HepG2 (cell line): ENCODE results near the gene IL17RC. TPM values are rescaled to one million over a fixed set of nuclear protein-coding genes. Genes with fewer than 3 reads are reported as not detected.
A peak's percentile ranks its signal among the peaks of the same experiment; 100 is the strongest.

ENCODE experiments used
- CCDC6 ChIP-seq: sonication (generic); formaldehyde crosslinking; IDR thresholded peaks from 2 replicates; pipeline ENCODE4 v1.8.1; 2022; ENCODE audit warnings: mild to moderate bottlenecking, missing genetic modification reagents, moderate library complexity
- MED13 ChIP-seq: sonication (generic); formaldehyde crosslinking; IDR thresholded peaks from 2 replicates; pipeline ENCODE4 v1.5.0; 2020; ENCODE audit warnings: missing genetic modification reagents
- PHB2 ChIP-seq: fragments of 450-650 bp; IDR thresholded peaks from 2 replicates; pipeline ENCODE4 v1.6.1; 2018; ENCODE audit not compliant: partially characterized antibody
- POLR2G ChIP-seq: fragments of 200-400 bp; formaldehyde crosslinking; IDR thresholded peaks from 2 replicates; pipeline ENCODE4 v1.6.1; 2018; ENCODE audit warnings: mild to moderate bottlenecking, low read depth, low read length, moderate library complexity
- RFX3 ChIP-seq: IDR thresholded peaks from 2 replicates; pipeline ENCODE4 v1.6.1; 2016; ENCODE audit warnings: missing biosample characterization, missing genetic modification reagents
- SYNCRIP ChIP-seq: fragments of 200-400 bp; formaldehyde crosslinking; IDR thresholded peaks from 2 replicates; pipeline ENCODE4 v1.6.1; 2018; ENCODE audit warnings: mild to moderate bottlenecking, low read depth, low read length; ENCODE audit not compliant: insufficient read depth
- TBX2 ChIP-seq: sonication (generic); formaldehyde crosslinking; IDR thresholded peaks from 2 replicates; pipeline ENCODE4 v1.5.0; 2020; ENCODE audit warnings: missing genetic modification reagents, mild to moderate bottlenecking, borderline replicate concordance
- TOE1 ChIP-seq: sonication (generic); formaldehyde crosslinking; IDR thresholded peaks from 2 replicates; pipeline ENCODE4 v1.4.0; 2020; ENCODE audit warnings: mild to moderate bottlenecking, missing genetic modification reagents
- ZNF143 ChIP-seq: sonication (generic); formaldehyde crosslinking; IDR thresholded peaks from 2 replicates; pipeline ENCODE4 v1.4.0; 2020; ENCODE audit warnings: missing genetic modification reagents
- ZNF253 ChIP-seq: sonication (generic); formaldehyde crosslinking; IDR thresholded peaks from 2 replicates; pipeline ENCODE4 v1.8.0; 2022; ENCODE audit warnings: mild to moderate bottlenecking, missing genetic modification reagents, borderline replicate concordance
- ZNF572 ChIP-seq: sonication (generic); formaldehyde crosslinking; IDR thresholded peaks from 2 replicates; pipeline ENCODE4 v1.5.1; 2020; ENCODE audit warnings: mild to moderate bottlenecking, missing genetic modification reagents
- ZSCAN21 ChIP-seq: sonication (generic); formaldehyde crosslinking; IDR thresholded peaks from 2 replicates; pipeline ENCODE4 v1.8.0; 2022; ENCODE audit warnings: mild to moderate bottlenecking, missing genetic modification reagents, moderate library complexity, borderline replicate concordance
- polyA plus RNA-seq, 8 experiments: library from polyadenylated mRNA; depleted of rRNA in 3 of 8; stranded (reverse) in 7 of 8; unstranded in 1 of 8; fragments of >200 nt; fragmentation: Illumina TruSeq in 4 of 8; extraction: Trizol in 4 of 8; gene quantifications; 2 replicates each; pipeline versions ENCODE4 v1.2.1 to v1.2.3, GENCODE V29; 2011 to 2016; ENCODE audit warnings: low read depth in 4 of 8, missing spikeins in 1 of 8, mixed read lengths in 1 of 8; ENCODE audit not compliant: insufficient read depth in 1 of 8
- total RNA-seq, 5 experiments: library from RNA; depleted of rRNA; stranded (reverse); fragments of >200 nt; fragmentation: Illumina TruSeq; extraction: Trizol; gene quantifications; 2 replicates each; pipeline ENCODE4 v1.2.3, GENCODE V29; 2016; ENCODE audit warnings: low read depth in 1 of 5
- TF ChIP-seq, protein P1 (sequence below): sonication (generic); formaldehyde crosslinking; IDR thresholded peaks from 2 replicates; pipeline ENCODE4 v1.4.0; 2020; ENCODE audit warnings: missing genetic modification reagents
- TF ChIP-seq, protein P2 (sequence below): sonication (generic); formaldehyde crosslinking; conservative IDR thresholded peaks from 2 replicates; pipeline ENCODE4 v1.4.0; 2020; ENCODE audit warnings: missing genetic modification reagents
- TF ChIP-seq, protein P3 (sequence below): sonication (generic); formaldehyde crosslinking; IDR thresholded peaks from 2 replicates; pipeline ENCODE4 v1.4.0; 2020; ENCODE audit warnings: missing genetic modification reagents
- TF ChIP-seq, protein P4 (sequence below): sonication (generic); formaldehyde crosslinking; IDR thresholded peaks from 2 replicates; pipeline ENCODE4 v1.4.0; 2020; ENCODE audit warnings: mild to moderate bottlenecking, missing genetic modification reagents
- TF ChIP-seq, protein P5 (sequence below): sonication (generic); formaldehyde crosslinking; IDR thresholded peaks from 2 replicates; pipeline ENCODE4 v1.5.0; 2020; ENCODE audit warnings: missing genetic modification reagents, mild to moderate bottlenecking, borderline replicate concordance

The IL17RC gene
- total and polyA plus RNA-seq, 2 of the 13 experiments (the other 11 are each of a cell fraction or from before 2014, with no cell fraction given) = 20.7 to 24.0 TPM

DNA sequence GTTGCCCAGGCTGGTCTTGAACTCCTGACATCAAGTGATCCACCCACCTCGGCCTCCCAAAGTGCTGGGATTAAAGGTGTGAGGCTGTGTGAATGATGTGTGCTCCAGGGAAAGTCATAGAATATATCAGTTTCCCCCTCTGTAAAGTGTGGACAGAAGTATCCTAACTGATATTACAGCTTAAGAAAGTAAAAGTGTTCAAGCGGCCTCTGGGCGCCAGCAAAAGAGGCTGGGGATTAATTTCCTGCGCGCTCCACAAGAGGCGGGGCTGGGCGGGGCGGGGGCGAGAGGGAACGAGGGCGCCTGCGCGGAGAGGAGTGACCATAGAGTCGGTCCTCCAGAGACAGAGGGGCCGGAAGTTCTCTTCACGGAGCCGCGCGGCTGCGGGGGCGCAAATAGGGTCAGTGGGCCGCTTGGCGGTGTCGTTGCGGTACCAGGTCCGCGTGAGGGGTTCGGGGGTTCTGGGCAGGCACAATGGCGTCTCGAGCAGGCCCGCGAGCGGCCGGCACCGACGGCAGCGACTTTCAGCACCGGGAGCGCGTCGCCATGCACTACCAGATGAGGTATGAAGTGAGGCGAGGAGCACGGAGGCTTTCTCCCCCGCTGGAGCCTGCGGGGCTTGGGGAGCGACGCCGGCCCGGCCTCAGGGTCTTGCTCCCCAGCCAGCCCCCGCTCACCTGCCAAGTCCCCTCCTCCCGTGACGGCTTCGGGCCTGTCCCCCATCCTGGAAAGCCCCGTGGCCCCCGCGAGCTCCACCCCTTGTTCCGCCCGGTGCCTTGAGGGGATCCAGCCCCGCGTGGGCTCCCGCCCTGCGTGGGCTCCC is 26.4 kb upstream of the IL17RC start, which contains the start of gene JAGN1 (continued):
- TF ChIP-seq ZNF143 (CRISPR knock-in tag) = peak; percentile 34; the same call in 1 of the 2 replicates
- no peak for TF ChIP-seq PHB2
- TF ChIP-seq, protein P1, sequence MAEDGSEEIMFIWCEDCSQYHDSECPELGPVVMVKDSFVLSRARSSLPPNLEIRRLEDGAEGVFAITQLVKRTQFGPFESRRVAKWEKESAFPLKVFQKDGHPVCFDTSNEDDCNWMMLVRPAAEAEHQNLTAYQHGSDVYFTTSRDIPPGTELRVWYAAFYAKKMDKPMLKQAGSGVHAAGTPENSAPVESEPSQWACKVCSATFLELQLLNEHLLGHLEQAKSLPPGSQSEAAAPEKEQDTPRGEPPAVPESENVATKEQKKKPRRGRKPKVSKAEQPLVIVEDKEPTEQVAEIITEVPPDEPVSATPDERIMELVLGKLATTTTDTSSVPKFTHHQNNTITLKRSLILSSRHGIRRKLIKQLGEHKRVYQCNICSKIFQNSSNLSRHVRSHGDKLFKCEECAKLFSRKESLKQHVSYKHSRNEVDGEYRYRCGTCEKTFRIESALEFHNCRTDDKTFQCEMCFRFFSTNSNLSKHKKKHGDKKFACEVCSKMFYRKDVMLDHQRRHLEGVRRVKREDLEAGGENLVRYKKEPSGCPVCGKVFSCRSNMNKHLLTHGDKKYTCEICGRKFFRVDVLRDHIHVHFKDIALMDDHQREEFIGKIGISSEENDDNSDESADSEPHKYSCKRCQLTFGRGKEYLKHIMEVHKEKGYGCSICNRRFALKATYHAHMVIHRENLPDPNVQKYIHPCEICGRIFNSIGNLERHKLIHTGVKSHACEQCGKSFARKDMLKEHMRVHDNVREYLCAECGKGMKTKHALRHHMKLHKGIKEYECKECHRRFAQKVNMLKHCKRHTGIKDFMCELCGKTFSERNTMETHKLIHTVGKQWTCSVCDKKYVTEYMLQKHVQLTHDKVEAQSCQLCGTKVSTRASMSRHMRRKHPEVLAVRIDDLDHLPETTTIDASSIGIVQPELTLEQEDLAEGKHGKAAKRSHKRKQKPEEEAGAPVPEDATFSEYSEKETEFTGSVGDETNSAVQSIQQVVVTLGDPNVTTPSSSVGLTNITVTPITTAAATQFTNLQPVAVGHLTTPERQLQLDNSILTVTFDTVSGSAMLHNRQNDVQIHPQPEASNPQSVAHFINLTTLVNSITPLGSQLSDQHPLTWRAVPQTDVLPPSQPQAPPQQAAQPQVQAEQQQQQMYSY (CRISPR knock-in tag) = no peak
- TF ChIP-seq TOE1 (CRISPR knock-in tag) = no peak
- TF ChIP-seq ZNF572 (CRISPR knock-in tag) = no peak
- TF ChIP-seq SYNCRIP = no peak
- TF ChIP-seq ZNF253 (CRISPR knock-in tag) = no peak
- TF ChIP-seq POLR2G = peak; percentile 94
- TF ChIP-seq, protein P2, sequence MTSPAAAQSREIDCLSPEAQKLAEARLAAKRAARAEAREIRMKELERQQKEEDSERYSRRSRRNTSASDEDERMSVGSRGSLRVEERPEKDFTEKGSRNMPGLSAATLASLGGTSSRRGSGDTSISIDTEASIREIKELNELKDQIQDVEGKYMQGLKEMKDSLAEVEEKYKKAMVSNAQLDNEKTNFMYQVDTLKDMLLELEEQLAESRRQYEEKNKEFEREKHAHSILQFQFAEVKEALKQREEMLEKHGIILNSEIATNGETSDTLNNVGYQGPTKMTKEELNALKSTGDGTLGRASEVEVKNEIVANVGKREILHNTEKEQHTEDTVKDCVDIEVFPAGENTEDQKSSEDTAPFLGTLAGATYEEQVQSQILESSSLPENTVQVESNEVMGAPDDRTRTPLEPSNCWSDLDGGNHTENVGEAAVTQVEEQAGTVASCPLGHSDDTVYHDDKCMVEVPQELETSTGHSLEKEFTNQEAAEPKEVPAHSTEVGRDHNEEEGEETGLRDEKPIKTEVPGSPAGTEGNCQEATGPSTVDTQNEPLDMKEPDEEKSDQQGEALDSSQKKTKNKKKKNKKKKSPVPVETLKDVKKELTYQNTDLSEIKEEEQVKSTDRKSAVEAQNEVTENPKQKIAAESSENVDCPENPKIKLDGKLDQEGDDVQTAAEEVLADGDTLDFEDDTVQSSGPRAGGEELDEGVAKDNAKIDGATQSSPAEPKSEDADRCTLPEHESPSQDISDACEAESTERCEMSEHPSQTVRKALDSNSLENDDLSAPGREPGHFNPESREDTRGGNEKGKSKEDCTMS (CRISPR knock-in tag) = no peak
- peak; percentile 37; the same call in 1 of the 2 replicates for TF ChIP-seq CCDC6 (CRISPR knock-in tag)
- peak; percentile 94 for TF ChIP-seq ZSCAN21 (CRISPR knock-in tag)
- TF ChIP-seq MED13 = peak; percentile 81
- TF ChIP-seq, protein P3, sequence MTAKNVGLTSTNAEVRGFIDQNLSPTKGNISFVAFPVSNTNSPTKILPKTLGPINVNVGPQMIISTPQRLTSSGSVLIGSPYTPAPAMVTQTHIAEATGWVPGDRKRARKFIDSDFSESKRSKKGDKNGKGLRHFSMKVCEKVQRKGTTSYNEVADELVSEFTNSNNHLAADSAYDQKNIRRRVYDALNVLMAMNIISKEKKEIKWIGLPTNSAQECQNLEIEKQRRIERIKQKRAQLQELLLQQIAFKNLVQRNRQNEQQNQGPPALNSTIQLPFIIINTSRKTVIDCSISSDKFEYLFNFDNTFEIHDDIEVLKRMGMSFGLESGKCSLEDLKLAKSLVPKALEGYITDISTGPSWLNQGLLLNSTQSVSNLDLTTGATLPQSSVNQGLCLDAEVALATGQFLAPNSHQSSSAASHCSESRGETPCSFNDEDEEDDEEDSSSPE (CRISPR knock-in tag) = peak; percentile 60
- no peak for TF ChIP-seq RFX3 (CRISPR knock-in tag)
- TF ChIP-seq, protein P4, sequence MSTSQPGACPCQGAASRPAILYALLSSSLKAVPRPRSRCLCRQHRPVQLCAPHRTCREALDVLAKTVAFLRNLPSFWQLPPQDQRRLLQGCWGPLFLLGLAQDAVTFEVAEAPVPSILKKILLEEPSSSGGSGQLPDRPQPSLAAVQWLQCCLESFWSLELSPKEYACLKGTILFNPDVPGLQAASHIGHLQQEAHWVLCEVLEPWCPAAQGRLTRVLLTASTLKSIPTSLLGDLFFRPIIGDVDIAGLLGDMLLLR = peak; percentile 77; the same call in 1 of the 2 replicates
- TF ChIP-seq, protein P5, sequence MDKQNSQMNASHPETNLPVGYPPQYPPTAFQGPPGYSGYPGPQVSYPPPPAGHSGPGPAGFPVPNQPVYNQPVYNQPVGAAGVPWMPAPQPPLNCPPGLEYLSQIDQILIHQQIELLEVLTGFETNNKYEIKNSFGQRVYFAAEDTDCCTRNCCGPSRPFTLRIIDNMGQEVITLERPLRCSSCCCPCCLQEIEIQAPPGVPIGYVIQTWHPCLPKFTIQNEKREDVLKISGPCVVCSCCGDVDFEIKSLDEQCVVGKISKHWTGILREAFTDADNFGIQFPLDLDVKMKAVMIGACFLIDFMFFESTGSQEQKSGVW (CRISPR knock-in tag) = no peak
- peak; percentile 83 for TF ChIP-seq TBX2 (CRISPR knock-in tag)
